Left lung (tissue), 10 donors: ENCODE data around the gene AGXT. TPM values are rescaled to one million over a fixed set of nuclear protein-coding genes. Genes with fewer than 3 reads are reported as not detected.

Source experiments
- ATAC-seq: fragments of 200-7000 bp; cut with Tn5 transposase; one replicate; pipeline ENCODE4 v1.9.1; 2020; ENCODE audit warnings: moderate library complexity
- DNase-seq, 4 donors: peaks; one replicate each; pipeline ENCODE4 v3.0.0-alpha.2; 2013 to 2020
- H3K27ac ChIP-seq, 2 donors: fragments of 200-600 bp; sonication (generic) in 1 of 2; one replicate each; pipeline versions ENCODE4 v1.5.0 to v1.8.0; 2020 to 2021
- H3K27me3 ChIP-seq, 2 donors: fragments of 200-600 bp; sonication (generic) in 1 of 2; one replicate each; pipeline versions ENCODE4 v1.5.0 to v1.8.0; 2020 to 2021
- H3K36me3 ChIP-seq, 2 donors: fragments of 200-600 bp; sonication (generic) in 1 of 2; one replicate each; pipeline versions ENCODE4 v1.5.0 to v1.8.0; 2020 to 2021
- H3K4me1 ChIP-seq, 2 donors: fragments of 200-600 bp; one replicate each; pipeline ENCODE4 v1.8.0; 2021
- H3K4me3 ChIP-seq, 2 donors: fragments of 200-600 bp; sonication (generic) in 1 of 2; one replicate each; pipeline versions ENCODE4 v1.5.0 to v1.8.0; 2020 to 2021; ENCODE audit warnings: mild to moderate bottlenecking in 1 of 2
- H3K9me3 ChIP-seq, 2 donors: fragments of 200-600 bp; sonication (generic) in 1 of 2; one replicate each; pipeline versions ENCODE4 v1.5.0 to v1.8.0; 2020 to 2021
- CTCF ChIP-seq, 2 donors: fragments of 200-600 bp; sonication (generic) in 1 of 2; IDR thresholded peaks; one replicate each; pipeline versions ENCODE4 v1.5.0 to v1.8.0; 2021; ENCODE audit warnings: antibody characterized with exemption in 2 of 2
- intact Hi-C, 2 donors: fragments of 100-400 bp; cut with DNase I; formaldehyde crosslinking; loops; one replicate each; pipeline versions ENCODE4 v1.11.2 to v1.14.2; 2022
- polyA plus RNA-seq, 6 donors: library from polyadenylated mRNA; unstranded; fragments of 120-200 nt; gene quantifications; one replicate each; pipeline ENCODE4 v1.2.1, GENCODE V29; 2013; ENCODE audit not compliant: insufficient read length in 6 of 6
- total RNA-seq, 2 donors: library from RNA; stranded (reverse); fragmentation: NEBNext Ultra II Directional; extraction: Animal tissue kit (Norgen Biotek cat#: 25700); gene quantifications; one replicate each; pipeline ENCODE4 v1.2.1, GENCODE V29; 2021
- donor health status: DM: no; HTN: yes; CAD: no.
- donor health status: DM: no; HTN: no; CAD: no.

Gene AGXT
- total and polyA plus RNA-seq, 8 donors: 0.11 to 0.17 (median 0.12) TPM; not detected in 4

GRCh38 chr2:240864475-240864874, 4.1 kb upstream of the AGXT start:
- no peak for DNase-seq
- intact Hi-C loops: no loop called here
- Histone ChIP-seq H3K27ac (no peak overlapping the region), H3K4me3 (no peak overlapping the region), H3K36me3 (no peaks in the 10 kb centered on the region), H3K27me3 (no peaks in the 10 kb centered on the region), H3K4me1 (no peaks in the 10 kb centered on the region), H3K9me3 (no peaks in the 10 kb centered on the region)
- no peak for ATAC-seq
- TF ChIP-seq CTCF (IDR thresholded peaks at IDR 0.05): no peak

GRCh38 chr2:240865391-240865790, 3.2 kb upstream of the AGXT start:
- ATAC-seq: no peak
- H3K9me3 ChIP-seq: no peaks in the 10 kb centered on the region
- H3K27ac ChIP-seq: no peak overlapping the region
- TF ChIP-seq CTCF (IDR thresholded peaks at IDR 0.05): no peak
- no peaks in the 10 kb centered on the region for H3K36me3 ChIP-seq
- H3K27me3 ChIP-seq: no peaks in the 10 kb centered on the region
- no peaks in the 10 kb centered on the region for H3K4me1 ChIP-seq
- intact Hi-C loops: no loop called here
- no peak overlapping the region for H3K4me3 ChIP-seq
- DNase-seq: no peak

- Histone ChIP-seq H3K4me3 (no peak overlapping the region), H3K4me1 (no peaks in the 10 kb centered on the region), H3K36me3 (no peaks in the 10 kb centered on the region), H3K27me3 (no peaks in the 10 kb centered on the region), H3K27ac (no peak overlapping the region), H3K9me3 (no peaks in the 10 kb centered on the region)
- DNase-seq: peak in 1 of 4 donors; percentile 60
- no peak for TF ChIP-seq CTCF (IDR thresholded peaks at IDR 0.05)
- ATAC-seq: no peak
- intact Hi-C loops: no loop called here
These were observed 708 bp downstream of the AGXT start for GRCh38 chr2:240869109-240869955.

GRCh38 chr2:240869956-240870875, 1.6 kb downstream of the AGXT start:
- ATAC-seq (no peak), DNase-seq (peak in 1 of 4 donors; percentile 62)
- Histone ChIP-seq H3K4me1 (no peaks in the 10 kb centered on the region), H3K27ac (no peak overlapping the region), H3K9me3 (no peaks in the 10 kb centered on the region), H3K4me3 (no peak overlapping the region), H3K27me3 (no peaks in the 10 kb centered on the region), H3K36me3 (no peaks in the 10 kb centered on the region)
- no peak for TF ChIP-seq CTCF (IDR thresholded peaks at IDR 0.05)
- intact Hi-C loops: no loop called here
